IPS-NIHi7 (cell line): ENCODE data around the gene GRPEL1.
"Not testable (repeated sequence)": the region's sequence is repeated elsewhere in the genome, so short reads cannot be mapped to it uniquely, and the experiment has no call there.

Experiments
- DNase-seq: peaks from one replicate; pipeline ENCODE4 v3.0.0; 2012; ENCODE audit warnings: mixed read lengths; ENCODE audit errors: extremely low spot score

Gene GRPEL1

GRCh38 chr4:7092026-7092425 is 24.2 kb upstream of the GRPEL1 start:
- DNase-seq = no peak

- no peak for DNase-seq
Observed at GRCh38 chr4:7089213-7089986, 21.5 kb upstream of the GRPEL1 start.

- no peak for DNase-seq
Observed at GRCh38 chr4:7087036-7087435, 19.2 kb upstream of the GRPEL1 start.

- DNase-seq = no peak
Observed at GRCh38 chr4:7086384-7086783, 18.5 kb upstream of the GRPEL1 start.

GRCh38 chr4:7084564-7084961 is 16.7 kb upstream of the GRPEL1 start:
- DNase-seq = not testable (repeated sequence)

- no peak for DNase-seq
Observed at GRCh38 chr4:7083597-7084563, 16.0 kb upstream of the GRPEL1 start.

- DNase-seq = not testable (repeated sequence)
Observed at GRCh38 chr4:7079909-7080308, 12.0 kb upstream of the GRPEL1 start.

GRCh38 chr4:7079483-7079882 is 11.6 kb upstream of the GRPEL1 start:
- DNase-seq = not testable (repeated sequence)

GRCh38 chr4:7078025-7078424 is 10.2 kb upstream of the GRPEL1 start:
- DNase-seq = no peak

- DNase-seq = no peak
Observed at GRCh38 chr4:7077371-7077770, 9.5 kb upstream of the GRPEL1 start.

GRCh38 chr4:7076696-7077082 is 8.8 kb upstream of the GRPEL1 start:
- no peak for DNase-seq

- DNase-seq = no peak
Observed at GRCh38 chr4:7075962-7076695, 8.3 kb upstream of the GRPEL1 start.

GRCh38 chr4:7074426-7074825 is 6.6 kb upstream of the GRPEL1 start:
- no peak for DNase-seq

GRCh38 chr4:7073526-7074390 is 5.9 kb upstream of the GRPEL1 start:
- peak; percentile 76 for DNase-seq

GRCh38 chr4:7073059-7073458 is 5.2 kb upstream of the GRPEL1 start:
- DNase-seq = no peak

- peak; percentile 79 for DNase-seq
Observed at GRCh38 chr4:7070729-7071511, 3.1 kb upstream of the GRPEL1 start.

- DNase-seq = peak; percentile 41
Observed at GRCh38 chr4:7068883-7069282, 1.0 kb upstream of the GRPEL1 start.

GRCh38 chr4:7068279-7068842 is 497 bp upstream of the GRPEL1 start:
- no peak for DNase-seq

GRCh38 chr4:7067126-7067451 is 775 bp downstream of the GRPEL1 start:
- no peak for DNase-seq

- DNase-seq = no peak
Observed at GRCh38 chr4:7066493-7066892, 1.4 kb downstream of the GRPEL1 start.
